ENCODE measurements around the gene RNF7. TPM values are rescaled to one million over a fixed set of nuclear protein-coding genes. Genes with fewer than 3 reads are reported as not detected.
"Not testable (repeated sequence)": the region's sequence is repeated elsewhere in the genome, so short reads cannot be mapped to it uniquely, and the experiment has no call there.

RNF7 gene
- total RNA-seq, 1 donor from 2014 or later, result 56.9 TPM

DNA sequence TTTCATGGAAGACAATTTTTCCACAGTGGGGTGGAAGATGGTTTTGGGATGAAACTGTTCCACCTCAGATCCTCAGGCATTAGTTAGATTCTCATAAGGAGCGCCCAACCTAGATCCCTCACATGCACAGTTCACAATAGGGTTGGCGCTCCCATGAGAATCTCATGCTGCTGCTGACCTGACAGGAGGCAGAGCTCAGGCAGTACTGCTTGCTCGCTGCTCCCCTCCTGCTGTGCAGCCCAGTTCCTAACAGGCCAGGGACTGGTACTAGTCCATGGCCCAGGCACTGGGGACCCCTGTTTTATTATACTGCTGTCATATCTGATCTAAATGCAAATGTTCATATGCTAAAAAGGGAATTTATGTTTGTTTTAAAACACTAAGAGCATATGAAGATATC is 15.3 kb downstream of the RNF7 start:
- no peak overlapping the region for H3K4me3 ChIP-seq (ENCODE audit: low read depth, low read length)
- H3K36me3 ChIP-seq (ENCODE audit: control insufficient read depth, insufficient read depth, low read length), result no peaks in the 10 kb centered on the region
- TF ChIP-seq, protein P1, sequence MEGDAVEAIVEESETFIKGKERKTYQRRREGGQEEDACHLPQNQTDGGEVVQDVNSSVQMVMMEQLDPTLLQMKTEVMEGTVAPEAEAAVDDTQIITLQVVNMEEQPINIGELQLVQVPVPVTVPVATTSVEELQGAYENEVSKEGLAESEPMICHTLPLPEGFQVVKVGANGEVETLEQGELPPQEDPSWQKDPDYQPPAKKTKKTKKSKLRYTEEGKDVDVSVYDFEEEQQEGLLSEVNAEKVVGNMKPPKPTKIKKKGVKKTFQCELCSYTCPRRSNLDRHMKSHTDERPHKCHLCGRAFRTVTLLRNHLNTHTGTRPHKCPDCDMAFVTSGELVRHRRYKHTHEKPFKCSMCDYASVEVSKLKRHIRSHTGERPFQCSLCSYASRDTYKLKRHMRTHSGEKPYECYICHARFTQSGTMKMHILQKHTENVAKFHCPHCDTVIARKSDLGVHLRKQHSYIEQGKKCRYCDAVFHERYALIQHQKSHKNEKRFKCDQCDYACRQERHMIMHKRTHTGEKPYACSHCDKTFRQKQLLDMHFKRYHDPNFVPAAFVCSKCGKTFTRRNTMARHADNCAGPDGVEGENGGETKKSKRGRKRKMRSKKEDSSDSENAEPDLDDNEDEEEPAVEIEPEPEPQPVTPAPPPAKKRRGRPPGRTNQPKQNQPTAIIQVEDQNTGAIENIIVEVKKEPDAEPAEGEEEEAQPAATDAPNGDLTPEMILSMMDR (IDR thresholded peaks at IDR 0.05; ENCODE audit: insufficient read depth, low read length, severe bottlenecking), result no peak
- DNase-seq (ENCODE audit: low read depth) (no peak), FAIRE-seq (no peak)
- H3K27me3 ChIP-seq (ENCODE audit: control insufficient read depth, insufficient read depth, low read length), result no peaks in the 10 kb centered on the region

DNA sequence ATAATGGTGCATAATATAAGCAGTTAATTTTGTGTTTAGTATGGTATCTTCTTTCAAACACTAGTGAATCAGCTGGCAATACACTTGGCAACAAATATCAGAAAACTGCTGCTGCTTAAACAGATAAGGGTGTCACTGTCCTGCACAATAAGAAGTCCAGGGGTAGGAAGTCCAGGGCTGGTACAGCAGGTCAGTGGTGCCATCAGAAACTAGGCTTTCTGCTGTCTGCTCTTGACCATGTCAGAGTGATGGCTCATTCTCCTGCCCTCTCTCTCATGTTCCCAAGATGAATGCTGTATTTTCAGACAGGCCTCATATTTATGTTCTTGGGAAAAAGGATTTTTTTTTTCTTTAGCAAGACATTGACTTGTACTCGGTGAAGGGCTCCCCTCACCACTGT is 15.9 kb downstream of the RNF7 start:
- TF ChIP-seq, protein P1 (IDR thresholded peaks at IDR 0.05; ENCODE audit: insufficient read depth, low read length, severe bottlenecking), result no peak
- Histone ChIP-seq H3K27me3 (ENCODE audit: control insufficient read depth, insufficient read depth, low read length) (no peaks in the 10 kb centered on the region), H3K4me3 (ENCODE audit: low read depth, low read length) (no peak overlapping the region), H3K36me3 (ENCODE audit: control insufficient read depth, insufficient read depth, low read length) (no peaks in the 10 kb centered on the region)
- no peak for FAIRE-seq
- DNase-seq (ENCODE audit: low read depth), result no peak

DNA sequence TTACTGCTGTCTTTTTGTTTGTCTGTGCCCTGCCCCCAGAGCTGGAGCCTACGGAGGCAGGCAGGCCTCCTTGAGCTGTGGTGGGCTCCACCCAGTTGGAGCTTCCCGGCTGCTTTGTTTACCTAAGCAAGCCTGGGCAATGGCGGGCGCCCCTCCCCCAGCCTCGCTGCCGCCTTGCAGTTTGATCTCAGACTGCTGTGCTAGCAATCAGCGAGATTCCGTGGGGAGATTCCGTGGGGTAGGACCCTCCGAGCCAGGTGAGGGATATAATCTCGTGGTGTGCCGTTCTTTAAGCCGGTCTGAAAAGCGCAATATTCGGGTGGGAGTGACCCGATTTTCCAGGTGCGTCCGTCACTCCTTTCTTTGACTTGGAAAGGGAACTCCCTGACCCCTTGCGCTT is 24.5 kb downstream of the RNF7 start:
- not testable (repeated sequence) for DNase-seq (ENCODE audit: low read depth); H3K36me3 ChIP-seq (ENCODE audit: control insufficient read depth, insufficient read depth, low read length); H3K4me3 ChIP-seq (ENCODE audit: low read depth, low read length); H3K27me3 ChIP-seq (ENCODE audit: control insufficient read depth, insufficient read depth, low read length); FAIRE-seq

- Histone ChIP-seq H3K27me3 (ENCODE audit: control insufficient read depth, insufficient read depth, low read length) (no peaks in the 10 kb centered on the region), H3K36me3 (ENCODE audit: control insufficient read depth, insufficient read depth, low read length) (no peaks in the 10 kb centered on the region), H3K4me3 (ENCODE audit: low read depth, low read length) (no peak within 1 kb of the TSS)
- DNase-seq (ENCODE audit: low read depth) (no peak), FAIRE-seq (no peak)
- TF ChIP-seq, protein P1 (IDR thresholded peaks at IDR 0.05; ENCODE audit: insufficient read depth, low read length, severe bottlenecking), result no peak
These were observed 25.1 kb downstream of the RNF7 start, which contains the start of gene GRK7 for GRCh38 chr3:141763088-141763750. GRK7 (plus strand) TSS chr3:141763408; CDS start chr3:141778285, 14,877 bp downstream.

DNA sequence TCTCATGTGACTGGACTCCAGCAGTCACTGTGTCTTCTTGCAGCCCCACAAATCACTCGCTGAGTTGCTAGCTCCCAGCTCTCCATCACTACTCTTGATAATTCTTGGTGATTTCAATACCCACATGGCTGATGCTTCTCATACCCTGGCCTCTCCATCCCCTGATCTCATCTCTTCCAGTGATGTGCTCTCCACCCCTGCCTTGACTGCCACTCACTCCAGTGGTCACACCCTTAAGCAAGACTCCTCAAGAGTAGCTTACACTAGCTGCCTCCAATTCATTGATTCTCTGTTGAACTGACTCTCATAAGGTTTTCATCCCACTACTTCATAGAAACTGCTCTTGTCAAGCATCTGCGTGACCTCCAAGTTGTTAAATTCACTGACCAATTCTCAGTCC is 25.9 kb downstream of the RNF7 start:
- no peak overlapping the region for H3K4me3 ChIP-seq (ENCODE audit: low read depth, low read length)
- H3K27me3 ChIP-seq (ENCODE audit: control insufficient read depth, insufficient read depth, low read length), result no peaks in the 10 kb centered on the region
- TF ChIP-seq, protein P1 (IDR thresholded peaks at IDR 0.05; ENCODE audit: insufficient read depth, low read length, severe bottlenecking), result no peak
- FAIRE-seq (no peak), DNase-seq (ENCODE audit: low read depth) (no peak)
- H3K36me3 ChIP-seq (ENCODE audit: control insufficient read depth, insufficient read depth, low read length), result no peaks in the 10 kb centered on the region

DNA sequence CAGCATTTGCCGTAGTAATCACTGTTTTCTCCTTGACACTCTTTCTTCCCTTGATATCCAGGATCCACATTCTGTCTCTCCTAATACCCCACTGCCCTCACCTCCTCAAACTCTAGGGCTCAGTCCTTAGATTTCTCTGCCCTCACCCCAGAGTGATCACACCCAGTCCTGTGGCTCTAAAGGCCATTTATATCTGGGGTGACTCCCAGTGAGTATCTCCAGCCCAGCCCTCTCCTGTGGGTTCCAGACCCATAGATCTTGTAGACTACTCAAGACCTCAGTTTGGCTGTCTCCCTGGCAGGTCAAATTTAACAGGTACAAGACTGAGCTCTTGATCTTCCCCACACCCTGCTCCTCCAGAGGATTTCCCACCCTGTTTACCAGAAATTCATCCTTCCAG is 26.4 kb downstream of the RNF7 start:
- DNase-seq (ENCODE audit: low read depth), result no peak
- Histone ChIP-seq H3K27me3 (ENCODE audit: control insufficient read depth, insufficient read depth, low read length) (no peaks in the 10 kb centered on the region), H3K36me3 (ENCODE audit: control insufficient read depth, insufficient read depth, low read length) (no peaks in the 10 kb centered on the region), H3K4me3 (ENCODE audit: low read depth, low read length) (no peak overlapping the region)
- TF ChIP-seq, protein P1 (IDR thresholded peaks at IDR 0.05; ENCODE audit: insufficient read depth, low read length, severe bottlenecking), result no peak
- FAIRE-seq, result no peak
